H1 (cell line): ENCODE data around the gene WRAP73. TPM values are rescaled to one million over a fixed set of nuclear protein-coding genes. Genes with fewer than 3 reads are reported as not detected.
A peak's percentile ranks its signal among the peaks of the same experiment; 100 is the strongest.

Experiments
- CTCF ChIA-PET: fragments of 300-600 bp; sonication (Branson Sonifier 250); formaldehyde crosslinking; loops from one replicate; lab custom pipeline; 2021; ENCODE audit not compliant: partially characterized antibody; lab: Charles Lee
- POLR2A ChIA-PET: fragments of 300-600 bp; sonication (Branson Sonifier 250); formaldehyde crosslinking; loops from one replicate; lab custom pipeline; 2021; ENCODE audit warnings: inconsistent platforms; ENCODE audit not compliant: partially characterized antibody; lab: Charles Lee
- DNase-seq, 2 experiments: peaks; one replicate each; pipeline versions ENCODE4 v3.0.0 to v3.0.0-alpha.2; 2010 to 2022; ENCODE audit warnings: low spot score in 2 of 2, low read depth in 1 of 2, mixed read lengths in 1 of 2
- FAIRE-seq: peaks from 2 replicates; lab custom pipeline; 2011; peaks lifted over from hg19 to GRCh38; lab: Jason Lieb, UNC
- H2AFZ ChIP-seq: 2 replicates; pipeline ENCODE4 v1.8.1; 2012; ENCODE audit warnings: low read length, inconsistent platforms
- H2AK5ac ChIP-seq: 2 replicates; pipeline ENCODE4 v1.6.1; 2013; ENCODE audit warnings: low read depth, low read length
- H2BK120ac ChIP-seq: replicated peaks from 2 replicates; pipeline ENCODE3; 2013; ENCODE audit warnings: low read depth, low read length, inconsistent platforms
- H2BK12ac ChIP-seq: 2 replicates; pipeline ENCODE4 v1.6.1; 2013; ENCODE audit warnings: low read depth, low read length
- H2BK15ac ChIP-seq: 2 replicates; pipeline ENCODE4 v1.6.1; 2013; ENCODE audit warnings: low read length
- H2BK20ac ChIP-seq: 2 replicates; pipeline ENCODE4 v1.6.1; 2013; ENCODE audit warnings: low read length
- H2BK5ac ChIP-seq: 2 replicates; pipeline ENCODE4 v1.6.1; 2013; ENCODE audit warnings: low read depth, low read length
- H3K14ac ChIP-seq: 2 replicates; pipeline ENCODE4 v1.6.1; 2013; ENCODE audit warnings: inconsistent platforms; ENCODE audit not compliant: insufficient read length
- H3K18ac ChIP-seq: 2 replicates; pipeline ENCODE4 v1.6.1; 2013; ENCODE audit warnings: low read length; ENCODE audit errors: extremely low read depth
- H3K23ac ChIP-seq: 2 replicates; pipeline ENCODE4 v1.6.1; 2013; ENCODE audit warnings: inconsistent platforms; ENCODE audit not compliant: insufficient read length
- H3K23me2 ChIP-seq: 2 replicates; pipeline ENCODE4 v1.6.1; 2013; ENCODE audit warnings: low read depth, low read length
- H3K27ac ChIP-seq: 2 replicates; pipeline ENCODE4 v1.6.1; 2011; ENCODE audit warnings: low read depth, low read length, inconsistent platforms
- H3K27me3 ChIP-seq, 4 experiments: replicated peaks in 1 of 4; 1 replicate in 1 of 4; 2 replicates in 3 of 4; pipeline versions ENCODE4 v1.6.1 to v1.8.1; 2011 to 2013; ENCODE audit warnings: low read length in 3 of 4, mild to moderate bottlenecking in 3 of 4, inconsistent platforms in 2 of 4, mixed read lengths in 2 of 4, moderate library complexity in 1 of 4; ENCODE audit not compliant: control insufficient read depth in 3 of 4, insufficient read depth in 3 of 4; ENCODE audit errors: extremely low read depth in 1 of 4
- H3K36me3 ChIP-seq, 4 experiments: 2 replicates each; pipeline versions ENCODE4 v1.6.1 to v1.8.1; 2011 to 2013; ENCODE audit warnings: mild to moderate bottlenecking in 4 of 4, low read length in 3 of 4, moderate library complexity in 2 of 4, control low read depth in 1 of 4, inconsistent platforms in 1 of 4; ENCODE audit not compliant: insufficient read depth in 4 of 4, control insufficient read depth in 2 of 4
- H3K4ac ChIP-seq: replicated peaks from 2 replicates; pipeline ENCODE3; 2013; ENCODE audit warnings: low read length, low read depth, mixed read lengths, inconsistent platforms; ENCODE audit not compliant: insufficient read length
- H3K4me1 ChIP-seq, 4 experiments: replicated peaks in 1 of 4; 1 replicate in 1 of 4; 2 replicates in 3 of 4; pipeline versions ENCODE4 v1.6.1 to v1.8.1; 2011 to 2013; ENCODE audit warnings: low read length in 3 of 4, inconsistent platforms in 2 of 4, mixed read lengths in 1 of 4; ENCODE audit not compliant: insufficient read depth in 4 of 4, control insufficient read depth in 3 of 4
- H3K4me2 ChIP-seq, 2 experiments: 2 replicates each; pipeline versions ENCODE4 v1.6.1 to v1.8.1; 2011 to 2013; ENCODE audit warnings: low read depth in 2 of 2, low read length in 2 of 2, control low read depth in 1 of 2, inconsistent platforms in 1 of 2, mild to moderate bottlenecking in 1 of 2; ENCODE audit not compliant: insufficient read depth in 1 of 2
- H3K4me3 ChIP-seq, 4 experiments: fragments of 200-600, 300-600 bp in 1 of 4; sonication (generic), shearing (Covaris generic), sonication (Bioruptor Twin) in 1 of 4; 2 replicates each; pipeline versions ENCODE4 v1.5.1 to v1.8.1; 2011 to 2016; ENCODE audit warnings: low read length in 4 of 4, low read depth in 3 of 4, control low read depth in 2 of 4, inconsistent platforms in 2 of 4, mild to moderate bottlenecking in 2 of 4, mixed read lengths in 1 of 4, moderate library complexity in 1 of 4; ENCODE audit not compliant: insufficient read depth in 2 of 4; ENCODE audit errors: extremely low read depth in 1 of 4
- H3K56ac ChIP-seq: replicated peaks from 2 replicates; pipeline ENCODE3; 2013; ENCODE audit warnings: low read depth, mild to moderate bottlenecking, mixed read lengths, low read length, inconsistent platforms; ENCODE audit not compliant: insufficient read length
- H3K79me1 ChIP-seq: 2 replicates; pipeline ENCODE4 v1.6.1; 2013; ENCODE audit warnings: low read depth, low read length, control low read depth
- H3K79me2 ChIP-seq, 2 experiments: 2 replicates each; pipeline versions ENCODE4 v1.6.1 to v1.8.1; 2012 to 2013; ENCODE audit warnings: low read length in 2 of 2, mild to moderate bottlenecking in 2 of 2, inconsistent platforms in 1 of 2; ENCODE audit not compliant: insufficient read depth in 2 of 2, control insufficient read depth in 1 of 2
- H3K9ac ChIP-seq, 4 experiments: replicated peaks in 1 of 4; 1 replicate in 1 of 4; 2 replicates in 3 of 4; pipeline versions ENCODE4 v1.6.1 to v1.8.1; 2011 to 2013; ENCODE audit warnings: low read depth in 3 of 4, low read length in 3 of 4, control low read depth in 2 of 4, mild to moderate bottlenecking in 2 of 4, moderate library complexity in 2 of 4, inconsistent platforms in 1 of 4; ENCODE audit errors: extremely low read depth in 1 of 4
- H3K9me3 ChIP-seq, 2 experiments: 2 replicates each; pipeline versions ENCODE4 v1.6.1 to v1.8.1; 2012 to 2013; ENCODE audit warnings: mild to moderate bottlenecking in 2 of 2, moderate library complexity in 2 of 2, control low read depth in 1 of 2, inconsistent platforms in 1 of 2, low read depth in 1 of 2, low read length in 1 of 2, mixed read lengths in 1 of 2; ENCODE audit not compliant: insufficient read depth in 2 of 2
- H4K20me1 ChIP-seq, 2 experiments: replicated peaks in 1 of 2; 2 replicates each; pipeline versions ENCODE3 to v1.8.1; 2011 to 2013; ENCODE audit warnings: inconsistent platforms in 2 of 2, low read length in 2 of 2, mild to moderate bottlenecking in 1 of 2; ENCODE audit not compliant: insufficient read depth in 2 of 2, control insufficient read depth in 1 of 2
- H4K5ac ChIP-seq: 2 replicates; pipeline ENCODE4 v1.6.1; 2013; ENCODE audit warnings: low read length, low read depth, mixed read lengths, inconsistent platforms; ENCODE audit not compliant: insufficient read length
- H4K8ac ChIP-seq: 2 replicates; pipeline ENCODE4 v1.8.0; 2013; ENCODE audit warnings: mild to moderate bottlenecking, moderate library complexity, low read length, inconsistent platforms; ENCODE audit not compliant: insufficient read depth; ENCODE audit errors: extremely low read depth
- H4K91ac ChIP-seq: replicated peaks from 2 replicates; pipeline ENCODE3; 2013; ENCODE audit warnings: low read length, mixed read lengths, inconsistent platforms; ENCODE audit not compliant: insufficient read length
- BRCA1 ChIP-seq: IDR thresholded peaks from 2 replicates; pipeline ENCODE4 v1.6.1; 2012; ENCODE audit warnings: low read depth, low read length, improper control_type of control experiment
- CBX5 ChIP-seq: fragments of 300-800, 300-1000 bp; sonication (generic); IDR thresholded peaks from 2 replicates; pipeline ENCODE4 v1.7.1; 2016; ENCODE audit warnings: antibody characterized with exemption, low read length, low read depth
- CHD1 ChIP-seq: IDR thresholded peaks from 2 replicates; pipeline ENCODE4 v1.6.1; 2012; ENCODE audit warnings: low read depth, low read length, improper control_type of control experiment
- EGR1 ChIP-seq: IDR thresholded peaks from 2 replicates; pipeline ENCODE4 v1.6.1; 2011; ENCODE audit warnings: low read depth, low read length, borderline replicate concordance
- EP300 ChIP-seq, 2 experiments: IDR thresholded peaks; 1 replicate in 1 of 2; 2 replicates in 1 of 2; pipeline ENCODE4 v1.6.1; 2011 to 2012; ENCODE audit warnings: low read depth in 2 of 2, low read length in 2 of 2, mild to moderate bottlenecking in 2 of 2, borderline replicate concordance in 1 of 2, inconsistent platforms in 1 of 2, moderate library complexity in 1 of 2
- JUN ChIP-seq: IDR thresholded peaks from 2 replicates; pipeline ENCODE4 v1.6.1; 2011; ENCODE audit warnings: low read depth, mild to moderate bottlenecking, improper control_type of control experiment, low read length
- SAP30 ChIP-seq: fragments of 300-600 bp; sonication (generic); IDR thresholded peaks from 2 replicates; pipeline ENCODE4 v1.7.1; 2012; ENCODE audit warnings: low read length, moderate library complexity, mild to moderate bottlenecking, inconsistent platforms; ENCODE audit not compliant: insufficient read depth, insufficient replicate concordance
- SP2 ChIP-seq: IDR thresholded peaks from 2 replicates; pipeline ENCODE4 v1.6.1; 2012; ENCODE audit warnings: mild to moderate bottlenecking, low read length, inconsistent platforms
- SUZ12 ChIP-seq: fragments of 200-600 bp; sonication (generic); IDR thresholded peaks from 2 replicates; pipeline ENCODE4 v1.6.1; 2012; ENCODE audit warnings: mild to moderate bottlenecking, inconsistent platforms, low read length, moderate library complexity, mixed read lengths
- TAF1 ChIP-seq: IDR thresholded peaks from 2 replicates; pipeline ENCODE4 v1.6.1; 2011; ENCODE audit warnings: mild to moderate bottlenecking, low read depth, low read length
- TBP ChIP-seq: IDR thresholded peaks from 2 replicates; pipeline ENCODE4 v1.6.1; 2011; ENCODE audit warnings: low read depth, low read length, improper control_type of control experiment
- TCF12 ChIP-seq: IDR thresholded peaks from 2 replicates; pipeline ENCODE4 v1.6.1; 2011; ENCODE audit warnings: low read depth, mild to moderate bottlenecking, low read length
- TEAD4 ChIP-seq: IDR thresholded peaks from 2 replicates; pipeline ENCODE4 v1.6.1; 2012; ENCODE audit warnings: low read depth, low read length, inconsistent platforms, mixed read lengths
- WGBS, 2 experiments: shearing (Covaris generic) in 1 of 2; methylation state at CpG; one replicate each; pipeline versions ENCODE4 v1.1.6 to v1.1.7; 2013 to 2015; ENCODE audit warnings: low lambda C conversion rate in 2 of 2, mixed read lengths in 2 of 2, inconsistent platforms in 1 of 2, low coverage in 1 of 2, missing lambda C conversion rate in 1 of 2; ENCODE audit not compliant: insufficient replicate concordance in 2 of 2, insufficient coverage in 1 of 2, insufficient read length in 1 of 2; ENCODE audit errors: extremely low coverage in 1 of 2, missing lambda C conversion rate in 1 of 2; 5-methylcytosine and 5-hydroxymethylcytosine counted together
- polyA plus RNA-seq, 7 experiments: library from polyadenylated mRNA; depleted of rRNA in 3 of 7; stranded (reverse) in 5 of 7; unstranded in 2 of 7; fragments of >200 nt in 5 of 7; fragments of 200-250 nt in 2 of 7; gene quantifications; 1 replicate in 5 of 7; 2 replicates in 1 of 7; 4 replicates in 1 of 7; pipeline versions ENCODE4 v1.2.1 to v1.2.3, GENCODE V29; 2011 to 2013; ENCODE audit warnings: missing spikeins in 2 of 7, mixed read lengths in 2 of 7
- total RNA-seq: library from RNA; stranded (reverse); fragmentation: NEBNext Ultra II Directional; extraction: Animal tissue kit (Norgen Biotek cat#: 25700); gene quantifications from 2 replicates; pipeline ENCODE4 v1.2.1, GENCODE V29; 2021

WRAP73 gene
- total and polyA plus RNA-seq, 2 of the 8 experiments (the other 6 are each of a cell fraction or from before 2014, with no cell fraction given) = 30.3 to 50.7 TPM

- WGBS, 2 experiments = 89% methylated on average over 26 of the region's 26 CpGs; no CpG with 5 or more reads in 1 of the 2 experiments
- no peak for TF ChIP-seq JUN
- TF ChIP-seq SUZ12 = no peak
- no peak for TF ChIP-seq TBP
- TF ChIP-seq CBX5 = no peak
- TF ChIP-seq TAF1 = no peak
- TF ChIP-seq TCF12 = no peak
- TF ChIP-seq BRCA1 = no peak
- TF ChIP-seq TEAD4 = no peak
- no peak for TF ChIP-seq SP2
- TF ChIP-seq SAP30 = no peak
- TF ChIP-seq CHD1 = no peak
- TF ChIP-seq EP300 (IDR thresholded peaks at IDR 0.05; ENCODE audit: borderline replicate concordance in 1 of 2, low read depth in 2 of 2, low read length in 2 of 2) = no peak
- no peak for TF ChIP-seq EGR1
Measured at GRCh38 chr1:3627515-3628253, 22.2 kb downstream of the WRAP73 start.

More at GRCh38 chr1:3627515-3628253, 22.2 kb downstream of the WRAP73 start:
- Histone ChIP-seq H2BK15ac (no peak overlapping the region), H4K91ac (no peak overlapping the region), H2BK12ac (no peak overlapping the region), H4K5ac (no peak overlapping the region), H2AK5ac (no peak overlapping the region), H2AFZ (no peak overlapping the region), H3K36me3 (peaks cover 0 to 33% (median 8%) of the 10 kb centered on the region in 4 experiments; a peak in 6 of 8 replicates), H4K8ac (peak overlapping the region; percentile 91), H3K56ac (no peak overlapping the region), H4K20me1 (peaks cover 7% of the 10 kb centered on the region in 2 experiments), H3K27ac (no peak overlapping the region), H3K9me3 (no peaks in the 10 kb centered on the region), H3K79me1 (no peaks in the 10 kb centered on the region), H3K4me1 (peaks cover 0 to 22% (median 4%) of the 10 kb centered on the region in 4 experiments; a peak in 6 of 7 replicates), H2BK5ac (no peak overlapping the region), H3K27me3 (no peaks in the 10 kb centered on the region), H3K9ac (no peak overlapping the region), H3K4me3 (no peak overlapping the region), H3K23ac (no peak overlapping the region), H3K23me2 (peaks cover 11% of the 10 kb centered on the region), H3K14ac (no peak overlapping the region), H2BK120ac (no peak overlapping the region), H3K4ac (no peak overlapping the region), H3K18ac (no peak overlapping the region), H3K4me2 (no peak overlapping the region), H2BK20ac (no peak overlapping the region), H3K79me2 (no peaks in the 10 kb centered on the region; a peak in 1 of 4 replicates)
- ChIA-PET POLR2A (no interaction called here), CTCF (interaction anchor here (0.8 to 4.8 kb wide), 9 partner anchors 7 to 174 kb away, joined by 3 to 22 read pairs (median 5); no protein-coding TSS in a partner anchor)
- DNase-seq (no peak), FAIRE-seq (no peak)
